VCaP (cell line): ENCODE measurements around the gene LMNA.
A peak's percentile ranks its signal among the peaks of the same experiment; 100 is the strongest.

ENCODE experiments used
- H3K27ac ChIP-seq: fragments of 450-650 bp; 2 replicates; pipeline ENCODE4 v1.5.1; 2017
- TF ChIP-seq, protein P1 (sequence below): fragments of 450-650 bp; conservative IDR thresholded peaks from 2 replicates; pipeline ENCODE4 v1.5.1; 2017; ENCODE audit warnings: mild to moderate bottlenecking, moderate library complexity

LMNA gene

DNA sequence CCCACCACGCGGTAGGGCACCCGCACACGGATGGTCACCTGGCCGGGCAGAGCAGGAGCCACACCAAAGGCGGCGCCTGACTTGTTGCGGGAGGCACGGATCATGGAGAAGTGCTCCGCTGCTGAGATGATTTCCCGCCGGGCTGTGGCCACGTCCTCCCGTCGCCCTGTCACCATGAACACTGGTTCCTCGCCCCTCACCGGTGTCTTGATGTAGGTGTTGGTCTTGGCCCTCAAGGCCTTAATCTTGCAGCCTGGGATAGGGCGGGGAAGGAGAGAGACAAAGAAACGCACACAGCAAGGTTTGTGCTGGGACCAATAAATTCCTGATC lies 37.1 kb upstream of the LMNA start:
- no peak overlapping the region for H3K27ac ChIP-seq
- TF ChIP-seq, protein P1, sequence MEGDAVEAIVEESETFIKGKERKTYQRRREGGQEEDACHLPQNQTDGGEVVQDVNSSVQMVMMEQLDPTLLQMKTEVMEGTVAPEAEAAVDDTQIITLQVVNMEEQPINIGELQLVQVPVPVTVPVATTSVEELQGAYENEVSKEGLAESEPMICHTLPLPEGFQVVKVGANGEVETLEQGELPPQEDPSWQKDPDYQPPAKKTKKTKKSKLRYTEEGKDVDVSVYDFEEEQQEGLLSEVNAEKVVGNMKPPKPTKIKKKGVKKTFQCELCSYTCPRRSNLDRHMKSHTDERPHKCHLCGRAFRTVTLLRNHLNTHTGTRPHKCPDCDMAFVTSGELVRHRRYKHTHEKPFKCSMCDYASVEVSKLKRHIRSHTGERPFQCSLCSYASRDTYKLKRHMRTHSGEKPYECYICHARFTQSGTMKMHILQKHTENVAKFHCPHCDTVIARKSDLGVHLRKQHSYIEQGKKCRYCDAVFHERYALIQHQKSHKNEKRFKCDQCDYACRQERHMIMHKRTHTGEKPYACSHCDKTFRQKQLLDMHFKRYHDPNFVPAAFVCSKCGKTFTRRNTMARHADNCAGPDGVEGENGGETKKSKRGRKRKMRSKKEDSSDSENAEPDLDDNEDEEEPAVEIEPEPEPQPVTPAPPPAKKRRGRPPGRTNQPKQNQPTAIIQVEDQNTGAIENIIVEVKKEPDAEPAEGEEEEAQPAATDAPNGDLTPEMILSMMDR = no peak

DNA sequence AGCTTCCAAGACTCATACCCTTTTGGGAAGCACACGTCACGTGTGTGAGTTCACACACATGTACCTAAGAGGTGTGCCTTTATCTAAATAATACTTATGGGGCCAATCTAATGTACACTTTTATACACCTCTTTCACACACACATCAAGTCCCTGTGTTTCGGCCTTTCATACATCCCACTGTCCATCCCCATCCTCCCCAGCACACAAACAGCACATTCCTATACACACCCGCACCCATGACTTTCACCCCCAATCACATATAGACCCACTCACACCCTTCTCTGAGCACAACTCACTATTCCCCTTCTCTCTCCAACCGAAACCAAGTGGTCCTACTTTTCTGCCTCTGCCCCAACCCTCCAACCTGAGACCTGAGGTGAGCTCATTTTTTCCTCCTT lies 35.8 kb upstream of the LMNA start:
- TF ChIP-seq, protein P1 = no peak
- no peak overlapping the region for H3K27ac ChIP-seq

DNA sequence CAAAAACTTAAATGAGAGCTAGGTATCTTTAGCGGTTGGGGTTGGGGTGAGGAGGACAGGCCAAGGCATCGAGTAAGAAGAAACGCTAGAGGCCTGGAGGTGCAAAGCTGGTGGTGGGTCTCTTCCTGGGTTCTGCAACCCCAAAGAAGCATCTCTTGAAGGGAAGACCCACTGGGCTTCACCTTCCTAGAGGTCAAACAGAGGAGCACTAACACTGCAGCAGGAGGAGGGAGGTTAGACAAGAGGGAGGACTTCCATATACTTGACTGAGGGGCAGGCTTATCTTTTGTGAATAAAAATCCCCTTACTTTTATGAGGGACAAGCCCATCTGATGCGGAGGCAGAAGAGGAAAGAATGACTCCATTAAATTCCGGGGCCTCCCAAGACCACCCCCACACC lies 34.7 kb upstream of the LMNA start:
- H3K27ac ChIP-seq = no peak overlapping the region
- TF ChIP-seq, protein P1 = no peak

DNA sequence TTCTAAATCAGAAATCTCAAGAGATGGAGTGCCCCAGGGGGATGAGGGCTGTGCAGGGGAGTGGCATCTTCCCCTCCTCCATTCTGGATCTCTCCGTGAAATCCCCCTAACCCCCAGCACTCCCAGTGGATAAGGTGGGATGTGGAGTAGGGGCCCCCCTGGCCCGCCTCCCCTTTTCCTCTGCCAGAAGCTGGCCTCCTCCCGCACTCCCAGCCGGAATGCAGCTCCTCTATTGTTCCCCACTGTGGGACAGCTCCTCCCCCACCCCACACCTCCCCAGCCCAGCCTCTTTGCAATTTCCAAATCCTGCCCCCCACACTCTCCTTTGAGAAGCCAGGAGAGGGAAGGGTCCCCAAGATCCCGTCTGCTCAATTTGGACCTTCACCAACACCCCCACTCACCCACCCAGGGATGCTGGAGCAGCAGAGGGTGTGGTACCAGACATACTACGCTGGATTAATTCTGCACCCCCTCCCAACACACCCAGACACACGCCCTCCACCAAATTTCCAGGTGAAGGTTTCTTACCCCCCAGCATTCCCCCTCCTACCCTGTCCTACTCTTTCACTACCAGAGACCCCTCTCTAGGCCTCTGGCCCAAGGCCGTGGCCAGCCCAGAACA lies 34.2 kb upstream of the LMNA start:
- TF ChIP-seq, protein P1 = no peak
- peak overlapping the region; percentile 66; the same call in 1 of the 2 replicates for H3K27ac ChIP-seq

DNA sequence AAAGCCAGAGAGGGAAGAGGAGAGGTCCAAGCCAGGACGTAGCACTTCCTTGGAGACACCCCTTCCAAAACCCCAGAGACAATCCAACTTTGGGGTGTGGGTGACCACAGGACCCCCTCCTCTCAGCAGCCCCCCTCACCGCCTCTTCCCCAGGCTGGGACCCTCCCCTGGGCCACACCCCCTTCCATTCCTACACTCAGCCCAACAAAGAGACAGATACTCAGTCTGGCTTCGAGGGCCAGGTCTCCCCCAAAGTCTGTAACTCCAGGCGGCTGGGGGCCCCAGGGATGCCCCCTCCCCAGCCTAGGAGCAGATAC lies 33.7 kb upstream of the LMNA start:
- TF ChIP-seq, protein P1 = no peak
- peak overlapping the region; percentile 66; the same call in 1 of the 2 replicates for H3K27ac ChIP-seq

DNA sequence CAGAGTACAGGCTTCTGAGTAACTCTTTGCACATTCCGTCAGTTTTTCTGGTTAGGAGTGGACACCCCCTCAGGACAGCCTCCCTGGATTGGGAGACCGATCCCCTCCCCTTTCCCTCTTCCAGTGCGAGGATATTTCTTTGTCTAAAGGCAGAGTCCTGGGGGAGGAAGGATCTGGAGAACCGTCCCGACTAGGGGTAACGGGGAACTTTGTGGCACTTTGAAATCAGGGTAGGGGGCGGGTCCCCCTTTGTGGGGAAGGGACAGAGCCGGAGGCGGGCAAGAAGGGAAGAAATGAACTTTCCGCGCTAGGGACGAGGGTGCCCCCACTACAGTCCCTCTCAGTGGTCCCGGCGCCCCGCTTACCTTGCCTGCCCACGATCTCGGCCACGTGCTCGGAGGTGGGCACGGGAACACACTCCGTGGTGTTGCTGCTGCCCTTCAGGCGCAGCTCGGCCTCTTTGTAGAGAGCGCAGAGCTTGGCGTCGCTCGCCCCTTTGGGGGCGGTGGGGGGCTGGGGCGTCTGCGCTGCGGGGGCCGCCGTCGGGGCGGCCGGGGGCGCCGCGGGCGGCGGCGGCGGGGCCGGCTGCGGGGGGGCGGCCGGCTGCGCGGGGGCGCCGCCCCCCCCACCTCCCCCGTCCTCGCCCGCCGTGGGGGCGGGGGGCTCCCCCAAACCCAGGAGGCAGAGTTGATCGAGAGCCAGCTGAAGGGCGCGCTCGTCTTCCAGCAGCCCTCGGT lies 33.2 kb upstream of the LMNA start:
- peak overlapping the region; percentile 66; the same call in 1 of the 2 replicates for H3K27ac ChIP-seq
- TF ChIP-seq, protein P1 = no peak

DNA sequence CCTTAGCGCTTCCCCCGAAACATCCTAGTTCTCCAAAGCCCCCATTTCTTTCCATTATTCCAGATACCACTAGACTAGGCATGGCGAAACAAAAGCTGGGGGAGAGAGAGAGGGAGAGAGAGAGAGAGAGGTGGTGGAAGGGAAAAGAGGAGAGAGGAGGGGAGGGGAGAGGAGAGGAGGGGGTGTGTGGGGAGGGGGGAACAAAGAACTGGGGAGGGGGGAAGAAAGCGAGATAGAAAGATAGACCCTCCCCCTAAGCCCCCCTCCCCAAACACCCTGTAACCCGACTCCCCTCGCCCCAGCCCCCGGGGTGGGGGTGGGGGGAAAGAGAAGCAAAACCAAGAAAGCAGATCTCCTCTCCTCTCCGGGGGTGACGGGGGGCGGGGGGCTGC lies 32.6 kb upstream of the LMNA start:
- H3K27ac ChIP-seq = peak overlapping the region; percentile 66; the same call in 1 of the 2 replicates

More for the DNA sequence above, 32.6 kb upstream of the LMNA start:
- TF ChIP-seq, protein P1 = no peak
